ENCODE data around the gene ADAM11.

Gene ADAM11

DNA sequence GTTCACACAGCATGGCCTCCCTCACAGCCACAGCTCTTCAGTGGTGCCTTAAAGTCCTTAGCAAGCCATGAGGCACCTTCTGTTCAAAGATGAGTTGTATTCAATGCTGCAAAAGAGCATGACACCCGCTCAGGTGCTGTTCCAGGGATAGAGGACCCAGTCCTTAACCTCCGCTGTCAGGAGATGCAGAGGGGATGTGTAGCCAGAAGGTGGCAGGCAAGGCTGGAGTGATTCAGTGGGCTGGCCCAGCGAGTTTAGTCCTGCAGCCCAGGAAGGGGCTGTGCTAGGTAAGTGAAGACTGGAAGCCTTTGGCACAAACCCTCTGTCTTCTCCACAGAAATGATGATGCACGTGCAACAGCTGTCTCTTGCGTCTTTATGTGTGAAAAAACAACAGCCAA is 25.0 kb upstream of the ADAM11 start:
- H3K4ac ChIP-seq (ENCODE audit: low read length): no peak overlapping the region
- DNase-seq (ENCODE audit: low spot score): no peak
- WGBS, 2 donors (ENCODE audit: extremely low coverage in 2 of 2, insufficient read length in 2 of 2, insufficient replicate concordance in 1 of 2): no CpG with 5 or more reads among the region's 5 CpGs

DNA sequence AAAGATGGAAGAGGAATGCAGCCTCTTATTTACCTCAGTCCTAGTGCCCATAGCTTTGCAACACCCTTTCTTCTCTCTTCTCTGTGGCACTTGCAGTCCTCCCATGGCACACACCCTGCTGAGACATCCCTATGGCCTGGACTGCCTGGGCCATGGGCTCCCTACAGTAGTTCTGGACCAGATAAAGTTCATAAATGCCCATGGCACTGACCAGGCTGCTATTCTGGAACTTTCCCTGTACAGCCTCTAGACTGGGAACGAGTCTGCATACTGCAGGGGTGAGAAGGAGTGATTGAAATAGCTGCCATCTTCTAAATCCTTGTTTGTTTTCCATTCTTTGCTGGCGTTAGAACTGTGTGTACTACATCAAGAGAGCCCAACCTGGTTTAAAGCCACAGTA is 24.5 kb upstream of the ADAM11 start:
- Histone ChIP-seq H3K9ac (ENCODE audit: low read depth, low read length, poor library complexity) (peak overlapping the region; percentile 4), H3K27ac (replicated peaks; ENCODE audit: low read length) (no peak overlapping the region), H3K18ac (ENCODE audit: low read length) (no peak overlapping the region), H4K91ac (ENCODE audit: low read depth, low read length, poor library complexity) (no peak overlapping the region), H3K27me3 (ENCODE audit: control insufficient read depth in 3 of 3, insufficient read depth in 3 of 3, low read depth in 1 of 3, low read length in 3 of 3) (no peaks in the 10 kb centered on the region), H2BK15ac (ENCODE audit: low read length) (no peak overlapping the region), H2BK5ac (ENCODE audit: low read length) (no peak overlapping the region), H2BK120ac (ENCODE audit: low read depth, low read length) (no peak overlapping the region), H4K8ac (ENCODE audit: low read depth, low read length) (no peak overlapping the region), H3K4me3 (ENCODE audit: low read length in 2 of 2) (no peak overlapping the region), H3K36me3 (replicated peaks in 1 of 2; ENCODE audit: control insufficient read depth in 2 of 2, insufficient read depth in 2 of 2, low read length in 2 of 2) (peaks cover 31 to 93% of the 10 kb centered on the region in 2 donors), H3K9me3 (replicated peaks in 1 of 2; ENCODE audit: control insufficient read depth in 2 of 2, insufficient read depth in 1 of 2, low read depth in 1 of 2, low read length in 2 of 2) (no peaks in the 10 kb centered on the region), H3K4me1 (ENCODE audit: control insufficient read depth in 2 of 2, insufficient read depth in 1 of 2, low read depth in 1 of 2, low read length in 2 of 2) (no peaks in the 10 kb centered on the region), H2AFZ (ENCODE audit: low read length) (no peak overlapping the region), H3K14ac (ENCODE audit: low read length) (no peak overlapping the region), H3K4me2 (ENCODE audit: insufficient read depth, low read length, poor library complexity, severe bottlenecking) (no peak overlapping the region), H3K4ac (ENCODE audit: low read length) (no peak overlapping the region), H2BK12ac (ENCODE audit: low read length) (no peak overlapping the region), H2AK5ac (ENCODE audit: low read depth, low read length) (no peak overlapping the region), H3K23ac (ENCODE audit: low read depth, low read length, poor library complexity) (no peak overlapping the region), H3K79me1 (ENCODE audit: low read depth, low read length) (no peaks in the 10 kb centered on the region)
- WGBS, 2 donors (ENCODE audit: extremely low coverage in 2 of 2, insufficient read length in 2 of 2, insufficient replicate concordance in 1 of 2): no CpG with 5 or more reads among the region's 2 CpGs
- DNase-seq (ENCODE audit: low spot score): no peak

More for the DNA sequence above, 25.0 kb upstream of the ADAM11 start:
- Histone ChIP-seq H3K4me1 (ENCODE audit: control insufficient read depth in 2 of 2, insufficient read depth in 1 of 2, low read depth in 1 of 2, low read length in 2 of 2) (no peaks in the 10 kb centered on the region), H3K23ac (ENCODE audit: low read depth, low read length, poor library complexity) (no peak overlapping the region), H3K36me3 (replicated peaks in 1 of 2; ENCODE audit: control insufficient read depth in 2 of 2, insufficient read depth in 2 of 2, low read length in 2 of 2) (peaks cover 30 to 93% of the 10 kb centered on the region in 2 donors), H2BK5ac (ENCODE audit: low read length) (no peak overlapping the region), H3K27ac (replicated peaks; ENCODE audit: low read length) (no peak overlapping the region), H4K91ac (ENCODE audit: low read depth, low read length, poor library complexity) (no peak overlapping the region), H2BK12ac (ENCODE audit: low read length) (no peak overlapping the region), H3K14ac (ENCODE audit: low read length) (no peak overlapping the region), H3K27me3 (ENCODE audit: control insufficient read depth in 3 of 3, insufficient read depth in 3 of 3, low read depth in 1 of 3, low read length in 3 of 3) (no peaks in the 10 kb centered on the region), H3K4me2 (ENCODE audit: insufficient read depth, low read length, poor library complexity, severe bottlenecking) (no peak overlapping the region), H3K9ac (ENCODE audit: low read depth, low read length, poor library complexity) (no peak overlapping the region), H2BK120ac (ENCODE audit: low read depth, low read length) (no peak overlapping the region), H3K79me1 (ENCODE audit: low read depth, low read length) (no peaks in the 10 kb centered on the region), H2BK15ac (ENCODE audit: low read length) (no peak overlapping the region), H4K8ac (ENCODE audit: low read depth, low read length) (no peak overlapping the region), H2AFZ (ENCODE audit: low read length) (no peak overlapping the region), H3K18ac (ENCODE audit: low read length) (no peak overlapping the region), H2AK5ac (ENCODE audit: low read depth, low read length) (no peak overlapping the region), H3K9me3 (replicated peaks in 1 of 2; ENCODE audit: control insufficient read depth in 2 of 2, insufficient read depth in 1 of 2, low read depth in 1 of 2, low read length in 2 of 2) (no peaks in the 10 kb centered on the region), H3K4me3 (ENCODE audit: low read length in 2 of 2) (no peak overlapping the region)

DNA sequence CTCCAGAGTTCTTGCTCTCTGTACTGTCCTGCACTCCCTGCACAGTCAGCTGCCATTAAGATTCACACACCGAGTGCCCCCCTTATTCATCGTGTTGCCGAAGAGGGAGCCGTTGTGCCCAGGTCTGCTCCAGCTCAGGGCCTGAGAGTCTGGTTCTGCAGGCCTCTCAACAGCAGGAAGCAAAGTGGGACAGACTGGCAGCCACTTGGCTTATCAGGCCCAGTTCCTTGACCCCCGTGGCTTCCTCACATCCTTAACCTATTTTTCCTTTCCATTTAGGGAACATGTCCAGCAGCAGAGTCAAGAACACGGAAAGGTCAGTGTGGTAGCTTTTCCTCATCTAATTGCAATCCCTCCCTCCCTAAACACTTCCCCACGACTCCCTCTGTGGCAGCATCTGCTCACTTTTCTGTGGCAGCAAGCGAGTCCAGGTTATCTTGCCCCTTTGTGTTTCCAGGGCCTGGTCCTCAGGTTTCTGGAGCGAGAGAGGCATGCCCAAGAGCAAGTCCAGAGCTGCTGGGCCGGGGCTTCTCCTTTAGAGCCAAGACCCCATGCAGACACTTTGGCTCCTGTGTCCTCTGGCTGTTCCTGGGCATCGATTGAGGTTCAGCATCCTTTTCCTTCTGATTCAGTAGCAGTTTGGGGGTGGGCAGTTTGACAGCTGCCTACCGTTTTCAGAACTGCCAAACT is 22.1 kb upstream of the ADAM11 start:
- Histone ChIP-seq H2AFZ (ENCODE audit: low read length) (no peak overlapping the region), H3K4ac (ENCODE audit: low read length) (no peak overlapping the region), H2BK120ac (ENCODE audit: low read depth, low read length) (no peak overlapping the region), H2AK5ac (ENCODE audit: low read depth, low read length) (no peak overlapping the region), H2BK5ac (ENCODE audit: low read length) (no peak overlapping the region), H3K4me1 (ENCODE audit: control insufficient read depth in 2 of 2, insufficient read depth in 1 of 2, low read depth in 1 of 2, low read length in 2 of 2) (no peaks in the 10 kb centered on the region), H4K91ac (ENCODE audit: low read depth, low read length, poor library complexity) (no peak overlapping the region), H3K27ac (replicated peaks; ENCODE audit: low read length) (no peak overlapping the region), H3K4me3 (ENCODE audit: low read length in 2 of 2) (no peak overlapping the region), H2BK15ac (ENCODE audit: low read length) (no peak overlapping the region), H3K9me3 (replicated peaks in 1 of 2; ENCODE audit: control insufficient read depth in 2 of 2, insufficient read depth in 1 of 2, low read depth in 1 of 2, low read length in 2 of 2) (no peaks in the 10 kb centered on the region), H3K9ac (ENCODE audit: low read depth, low read length, poor library complexity) (no peak overlapping the region), H3K4me2 (ENCODE audit: insufficient read depth, low read length, poor library complexity, severe bottlenecking) (no peak overlapping the region), H3K18ac (ENCODE audit: low read length) (no peak overlapping the region), H2BK12ac (ENCODE audit: low read length) (no peak overlapping the region), H3K79me1 (ENCODE audit: low read depth, low read length) (no peaks in the 10 kb centered on the region), H3K23ac (ENCODE audit: low read depth, low read length, poor library complexity) (no peak overlapping the region), H3K36me3 (replicated peaks in 1 of 2; ENCODE audit: control insufficient read depth in 2 of 2, insufficient read depth in 2 of 2, low read length in 2 of 2) (peaks cover 27 to 89% of the 10 kb centered on the region in 2 donors), H3K14ac (ENCODE audit: low read length) (no peak overlapping the region), H3K27me3 (ENCODE audit: control insufficient read depth in 3 of 3, insufficient read depth in 3 of 3, low read depth in 1 of 3, low read length in 3 of 3) (no peaks in the 10 kb centered on the region), H4K8ac (ENCODE audit: low read depth, low read length) (no peak overlapping the region)
- WGBS, 2 donors (ENCODE audit: extremely low coverage in 2 of 2, insufficient read length in 2 of 2, insufficient replicate concordance in 1 of 2): no CpG with 5 or more reads among the region's 12 CpGs
- no peak for DNase-seq (ENCODE audit: low spot score)

DNA sequence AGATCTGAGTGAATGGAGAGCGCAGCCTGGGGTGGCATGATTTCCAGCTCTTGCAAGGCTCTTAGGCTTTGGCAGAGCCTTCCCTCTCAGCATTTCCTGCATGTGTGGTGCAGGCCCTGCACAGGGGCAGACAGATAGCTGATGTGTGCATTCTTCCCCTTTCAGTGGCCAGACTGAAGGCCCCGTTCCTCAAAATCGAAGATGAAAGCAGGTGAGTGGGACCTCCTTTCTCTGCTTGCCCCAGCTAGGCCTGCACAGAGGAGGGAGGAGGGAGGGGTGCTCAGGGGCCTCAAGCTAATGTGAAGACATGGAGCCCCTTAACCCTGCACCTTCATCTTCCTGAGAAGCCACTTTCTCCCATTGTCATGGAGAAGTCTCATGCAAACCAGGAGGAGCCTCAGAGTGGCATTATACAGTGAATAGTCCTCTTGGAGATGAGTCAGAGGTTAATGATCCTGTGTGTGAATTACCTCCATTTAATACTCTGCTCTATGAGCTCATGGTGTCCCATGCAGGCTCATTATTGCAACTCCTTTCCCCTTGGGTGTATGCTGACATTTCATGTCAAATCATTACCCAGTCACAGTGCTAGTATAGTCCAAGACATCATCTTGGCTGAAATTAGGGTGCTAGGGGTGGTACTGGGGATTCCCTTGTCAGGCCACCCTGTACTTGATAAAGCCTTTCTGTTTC is 20.4 kb upstream of the ADAM11 start:
- no peak overlapping the region for H3K23ac ChIP-seq (ENCODE audit: low read depth, low read length, poor library complexity)
- no peak overlapping the region for H4K8ac ChIP-seq (ENCODE audit: low read depth, low read length)
- H3K9ac ChIP-seq (ENCODE audit: low read depth, low read length, poor library complexity): no peak overlapping the region
- no peak overlapping the region for H3K27ac ChIP-seq (replicated peaks; ENCODE audit: low read length)
- no peak overlapping the region for H3K4ac ChIP-seq (ENCODE audit: low read length)
- no peak overlapping the region for H3K4me3 ChIP-seq (ENCODE audit: low read length in 2 of 2)
- H3K79me1 ChIP-seq (ENCODE audit: low read depth, low read length): no peaks in the 10 kb centered on the region
- no peak overlapping the region for H2BK5ac ChIP-seq (ENCODE audit: low read length)
- no peak overlapping the region for H2BK15ac ChIP-seq (ENCODE audit: low read length)
- H3K36me3 ChIP-seq (replicated peaks in 1 of 2; ENCODE audit: control insufficient read depth in 2 of 2, insufficient read depth in 2 of 2, low read length in 2 of 2): peaks cover 24 to 92% of the 10 kb centered on the region in 2 donors
- H3K4me1 ChIP-seq (ENCODE audit: control insufficient read depth in 2 of 2, insufficient read depth in 1 of 2, low read depth in 1 of 2, low read length in 2 of 2): no peaks in the 10 kb centered on the region
- no peak overlapping the region for H2BK120ac ChIP-seq (ENCODE audit: low read depth, low read length)
- no peak overlapping the region for H3K18ac ChIP-seq (ENCODE audit: low read length)
- no peak overlapping the region for H4K91ac ChIP-seq (ENCODE audit: low read depth, low read length, poor library complexity)
- H3K4me2 ChIP-seq (ENCODE audit: insufficient read depth, low read length, poor library complexity, severe bottlenecking): no peak overlapping the region
- no CpG with 5 or more reads among the region's 3 CpGs for WGBS, 2 donors (ENCODE audit: extremely low coverage in 2 of 2, insufficient read length in 2 of 2, insufficient replicate concordance in 1 of 2)
- H3K9me3 ChIP-seq (replicated peaks in 1 of 2; ENCODE audit: control insufficient read depth in 2 of 2, insufficient read depth in 1 of 2, low read depth in 1 of 2, low read length in 2 of 2): no peaks in the 10 kb centered on the region
- no peaks in the 10 kb centered on the region for H3K27me3 ChIP-seq (ENCODE audit: control insufficient read depth in 3 of 3, insufficient read depth in 3 of 3, low read depth in 1 of 3, low read length in 3 of 3)
- no peak overlapping the region for H2AFZ ChIP-seq (ENCODE audit: low read length)
- H2BK12ac ChIP-seq (ENCODE audit: low read length): no peak overlapping the region
- DNase-seq (ENCODE audit: low spot score): no peak
- H2AK5ac ChIP-seq (ENCODE audit: low read depth, low read length): no peak overlapping the region
- no peak overlapping the region for H3K14ac ChIP-seq (ENCODE audit: low read length)
